ENCODE measurements around the gene TMEM108.

TMEM108 gene

GRCh38 chr3:133053532-133053931, 15.3 kb downstream of the TMEM108 start:
- FAIRE-seq, result no peak
- no peak for DNase-seq (ENCODE audit: insufficient read length, low spot score)

DNA sequence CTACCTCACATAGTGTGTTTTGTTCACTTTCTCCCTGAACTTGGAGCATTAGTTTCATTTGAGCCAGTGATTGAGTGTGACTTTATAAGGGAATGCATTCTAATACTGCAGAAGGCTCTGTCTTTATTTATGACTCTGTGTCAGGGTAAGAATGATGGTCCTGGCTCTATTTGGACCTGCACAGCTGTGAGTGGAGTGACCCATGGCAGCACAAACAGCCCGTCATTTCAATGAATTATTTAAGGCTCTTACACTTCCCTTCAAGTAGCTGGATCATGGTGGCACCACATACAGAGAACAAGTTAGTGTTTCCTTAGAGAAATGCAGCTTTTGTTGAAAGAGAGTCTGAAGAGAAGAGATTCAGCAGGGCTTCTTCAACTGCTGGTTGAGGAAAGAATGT, 16.4 kb downstream of the TMEM108 start:
- DNase-seq (ENCODE audit: insufficient read length, low spot score), result no peak

DNA sequence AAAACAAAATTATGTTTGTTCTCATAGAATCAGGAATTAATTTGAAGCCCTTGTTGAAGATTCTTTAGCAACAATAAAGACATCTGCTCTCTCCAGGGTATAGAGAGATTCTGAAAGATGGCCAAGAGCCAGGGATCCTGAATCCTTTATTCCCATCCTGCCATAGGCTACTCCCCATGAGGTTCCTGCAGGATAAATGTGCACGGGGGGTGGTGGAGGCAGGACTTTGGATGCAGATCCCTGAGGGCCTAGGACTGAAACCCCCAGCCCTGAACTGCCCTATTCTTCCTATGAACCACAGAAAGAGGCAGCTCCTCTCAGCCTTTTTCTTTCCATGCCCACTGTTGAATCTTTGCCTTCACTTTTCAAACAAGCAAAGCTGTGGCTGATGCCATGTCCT, 17.1 kb downstream of the TMEM108 start:
- no peak for DNase-seq (ENCODE audit: insufficient read length, low spot score)
- FAIRE-seq, result no peak

More for the DNA sequence above, 16.4 kb downstream of the TMEM108 start:
- FAIRE-seq, result no peak

DNA sequence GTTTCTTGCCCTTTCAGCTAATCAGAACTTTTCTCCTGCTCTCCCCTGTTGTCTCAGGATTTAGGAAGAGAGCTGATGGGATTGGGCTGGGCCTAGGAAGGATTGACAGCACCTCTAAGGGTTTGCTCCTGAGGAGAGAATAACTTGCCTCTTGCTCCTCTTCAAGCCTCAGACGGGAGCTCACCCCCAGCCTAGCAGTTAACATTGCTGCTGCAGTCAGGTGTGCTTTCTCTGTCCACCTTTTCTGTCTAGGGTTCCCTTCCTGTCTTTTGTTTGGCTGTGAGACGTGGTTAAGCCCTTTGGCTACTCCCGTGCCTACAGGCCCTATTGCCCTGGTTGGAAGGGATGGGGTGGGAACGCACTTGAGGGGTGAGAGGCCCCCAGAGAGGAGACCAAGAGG, 20.1 kb downstream of the TMEM108 start:
- no peak for FAIRE-seq

GRCh38 chr3:133058831-133059230, 20.6 kb downstream of the TMEM108 start:
- no peak for FAIRE-seq

More for the DNA sequence above, 20.1 kb downstream of the TMEM108 start:
- no peak for DNase-seq (ENCODE audit: insufficient read length, low spot score)

GRCh38 chr3:133065193-133065961, 27.2 kb downstream of the TMEM108 start:
- DNase-seq (ENCODE audit: insufficient read length, low spot score), result no peak
- no peak for FAIRE-seq

More at GRCh38 chr3:133058831-133059230, 20.6 kb downstream of the TMEM108 start:
- DNase-seq (ENCODE audit: insufficient read length, low spot score), result no peak

DNA sequence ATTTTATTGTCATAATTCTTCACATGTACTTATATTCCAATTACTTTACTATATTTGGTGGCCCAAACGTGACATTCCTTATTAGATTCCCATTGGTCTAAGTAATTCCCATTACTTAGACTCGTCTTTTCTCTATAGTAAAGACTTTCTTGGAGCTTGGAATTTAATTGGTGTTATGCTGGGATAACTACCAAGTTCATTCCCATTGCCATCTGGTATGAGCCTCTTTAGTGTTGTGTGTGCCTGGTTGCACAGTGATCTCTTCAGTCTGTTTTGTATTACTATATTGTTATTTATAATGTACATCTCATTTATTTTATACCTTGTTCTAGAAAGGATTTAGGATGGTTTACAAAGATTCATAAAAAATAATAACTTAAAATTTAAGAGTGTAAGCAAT, 27.8 kb downstream of the TMEM108 start:
- DNase-seq (ENCODE audit: insufficient read length, low spot score) (no peak), FAIRE-seq (no peak)

- no peak for DNase-seq (ENCODE audit: insufficient read length, low spot score)
- no peak for FAIRE-seq
These were observed 31.5 kb downstream of the TMEM108 start for GRCh38 chr3:133069556-133070286.

DNA sequence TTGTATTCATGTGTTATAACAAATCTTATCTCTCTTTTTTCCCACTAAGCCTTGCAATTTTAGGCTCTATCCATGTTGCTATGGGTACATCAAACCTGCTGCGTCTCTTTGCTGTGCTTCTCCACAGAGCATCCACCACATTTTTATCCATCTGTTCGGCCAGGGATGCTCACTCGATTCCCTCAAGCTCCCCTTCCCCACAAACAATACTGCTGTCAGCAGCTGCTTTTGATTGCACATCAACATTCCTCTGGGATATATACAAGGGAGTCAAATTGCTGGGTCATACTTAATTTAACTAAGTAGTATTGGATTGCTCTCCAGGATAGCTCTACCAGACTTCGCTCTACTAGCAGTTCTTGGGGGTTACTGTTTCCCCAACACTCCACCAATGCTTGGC, 36.8 kb downstream of the TMEM108 start:
- FAIRE-seq (no peak), DNase-seq (ENCODE audit: insufficient read length, low spot score) (no peak)

DNA sequence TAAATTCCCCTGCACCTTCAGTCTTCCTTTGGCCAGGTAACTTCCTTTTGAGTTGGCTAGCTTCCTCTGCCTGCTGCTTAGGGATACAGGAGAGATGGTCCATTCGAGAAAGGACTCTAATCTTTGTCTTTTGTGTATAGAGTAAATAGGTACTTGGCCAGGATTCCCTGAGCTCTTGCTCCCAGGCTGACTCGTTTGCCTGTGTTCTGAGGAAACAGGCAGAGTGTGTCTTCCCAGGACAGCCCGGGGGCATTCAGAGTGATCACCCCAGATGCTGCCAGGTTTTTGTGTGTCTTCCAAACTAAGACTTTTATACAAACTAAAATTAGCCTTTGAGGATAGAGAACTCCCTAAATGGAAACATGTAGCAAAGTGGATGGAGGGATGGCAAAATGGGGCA, 39.5 kb downstream of the TMEM108 start:
- FAIRE-seq, result no peak
- DNase-seq (ENCODE audit: insufficient read length, low spot score), result no peak

DNA sequence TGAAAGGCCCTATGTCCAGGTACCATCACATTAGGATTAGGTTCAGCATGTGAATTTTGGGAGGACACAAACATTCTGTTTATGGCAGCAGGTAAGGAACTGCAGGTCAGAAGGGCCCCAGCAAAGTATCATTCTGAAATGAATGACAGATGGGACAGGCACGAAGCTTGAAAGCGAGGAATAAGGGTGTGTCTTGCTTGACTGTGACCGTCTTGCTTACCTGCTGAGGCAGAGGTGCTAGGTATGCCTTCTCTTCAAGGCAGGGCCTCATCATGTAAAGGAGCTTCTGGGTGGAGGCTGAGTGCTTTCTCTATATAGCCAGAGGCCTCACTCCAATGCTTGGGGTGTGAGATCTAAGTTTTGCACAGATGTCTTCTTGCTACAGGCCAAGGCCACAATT, 41.4 kb downstream of the TMEM108 start:
- FAIRE-seq (no peak), DNase-seq (ENCODE audit: insufficient read length, low spot score) (no peak)

DNA sequence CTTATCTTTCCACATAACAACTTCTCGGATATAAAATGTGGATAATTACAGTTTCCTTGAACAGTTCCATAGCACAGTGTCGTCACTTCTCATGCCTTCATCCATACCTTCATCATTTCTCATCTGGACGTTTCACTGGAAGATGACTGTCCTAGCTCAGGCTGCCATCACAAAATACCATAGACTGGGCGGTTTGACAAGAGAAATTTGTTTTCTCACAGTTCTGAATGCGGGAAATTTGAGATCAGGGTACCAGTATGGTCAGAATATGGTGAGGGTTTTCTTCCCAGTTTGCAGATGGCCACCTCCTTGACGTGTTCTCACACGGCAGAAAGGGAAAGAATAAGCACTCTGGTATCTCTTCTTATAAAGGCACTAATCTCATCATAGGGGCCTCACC, 42.8 kb downstream of the TMEM108 start:
- no peak for FAIRE-seq
- DNase-seq (ENCODE audit: insufficient read length, low spot score), result no peak

GRCh38 chr3:133083395-133083794, 45.2 kb downstream of the TMEM108 start:
- no peak for FAIRE-seq
- DNase-seq (ENCODE audit: insufficient read length, low spot score), result no peak

DNA sequence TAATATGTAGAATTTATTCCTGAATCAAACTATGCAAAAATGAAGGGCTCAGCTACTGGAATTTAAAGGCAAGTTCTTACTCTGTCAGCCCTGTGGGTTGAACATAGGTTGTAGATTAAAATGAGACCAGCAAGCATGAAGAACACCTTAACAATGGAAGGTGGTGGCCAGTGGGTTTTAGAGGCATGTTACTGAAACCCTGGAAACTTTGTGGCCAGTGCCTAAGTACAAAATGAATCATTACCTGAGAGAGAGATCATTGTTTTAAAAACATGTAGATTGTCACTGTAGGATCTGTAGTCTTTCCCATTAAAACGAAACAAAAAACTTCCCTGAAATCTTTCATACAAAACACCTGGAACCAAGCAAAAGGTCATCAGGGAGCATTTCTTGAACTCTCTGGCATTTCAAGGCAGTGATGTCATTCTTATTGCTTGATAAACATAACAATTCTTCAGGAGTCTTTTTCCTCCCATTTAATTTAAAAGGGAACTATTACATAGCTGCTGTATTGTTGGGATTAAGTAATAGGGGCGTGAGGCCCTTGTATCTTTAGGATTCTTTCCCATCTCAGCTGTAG, 51.8 kb downstream of the TMEM108 start:
- no peak for DNase-seq (ENCODE audit: insufficient read length, low spot score)
- FAIRE-seq, result no peak

- no peak for DNase-seq (ENCODE audit: insufficient read length, low spot score)
- FAIRE-seq, result no peak
These were observed 54.5 kb downstream of the TMEM108 start for GRCh38 chr3:133092681-133093080.

GRCh38 chr3:133093366-133093765, 55.2 kb downstream of the TMEM108 start:
- no peak for DNase-seq (ENCODE audit: insufficient read length, low spot score)
- FAIRE-seq, result no peak

GRCh38 chr3:133096900-133097613, 58.9 kb downstream of the TMEM108 start:
- DNase-seq (ENCODE audit: insufficient read length, low spot score), result no peak
- FAIRE-seq, result no peak

DNA sequence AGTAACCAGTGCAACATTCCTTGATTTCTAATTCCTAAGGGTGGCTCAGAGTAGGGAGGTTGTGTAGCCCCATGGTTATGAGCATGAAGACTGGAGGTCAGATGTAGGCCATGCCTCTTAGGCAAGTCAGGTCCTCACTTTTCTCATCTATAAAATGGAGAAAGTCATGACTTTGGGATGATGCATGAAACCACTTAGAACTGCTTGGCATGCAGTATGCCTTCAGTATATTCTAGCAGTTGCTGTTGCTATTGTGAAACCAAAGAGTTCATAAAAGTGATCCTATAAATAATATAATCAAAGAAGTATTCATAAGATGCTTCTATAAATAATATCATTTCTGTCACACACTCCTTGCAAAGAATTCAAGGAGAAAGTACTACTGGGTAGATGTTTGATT, 65.5 kb downstream of the TMEM108 start:
- FAIRE-seq, result no peak
- DNase-seq (ENCODE audit: insufficient read length, low spot score), result no peak

DNA sequence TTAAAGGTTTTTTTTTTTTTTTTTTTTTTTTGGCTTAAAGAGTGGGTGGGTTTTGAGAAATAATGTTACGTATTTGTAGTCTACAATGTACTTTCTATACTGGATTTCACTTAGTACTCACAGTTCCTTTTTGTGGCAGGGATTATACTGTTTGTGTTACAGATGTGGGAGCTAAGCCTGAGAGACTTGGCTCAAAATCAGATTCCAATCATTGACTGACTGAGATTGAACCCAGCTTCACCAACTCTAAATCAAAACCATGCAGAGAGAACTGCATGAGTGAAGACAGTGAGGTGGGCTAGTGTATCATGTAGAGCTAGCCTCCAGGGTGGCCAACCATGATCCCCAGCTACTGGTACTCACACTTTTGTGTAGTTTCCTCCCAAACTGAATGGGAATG, 68.0 kb downstream of the TMEM108 start:
- FAIRE-seq (no peak), DNase-seq (ENCODE audit: insufficient read length, low spot score) (no peak)

GRCh38 chr3:133112666-133113065, 74.5 kb downstream of the TMEM108 start:
- DNase-seq (ENCODE audit: insufficient read length, low spot score), result no peak
- no peak for FAIRE-seq

- no peak for DNase-seq (ENCODE audit: insufficient read length, low spot score)
- no peak for FAIRE-seq
These were observed 75.3 kb downstream of the TMEM108 start for GRCh38 chr3:133113526-133113925.

Data from HTR-8/SVneo (cell line).